GM19397 (cell line): ENCODE data around the gene PEPD.

ENCODE experiments used
- ATAC-seq: cut with Tn5 transposase; IDR thresholded peaks from one replicate; pipeline ENCODE4 v1.9.1; 2021; ENCODE audit warnings: mild to moderate bottlenecking, moderate library complexity; ENCODE audit not compliant: unreplicated experiment

The PEPD gene

GRCh38 chr19:33370783-33371182 is 150.8 kb downstream of the PEPD start:
- ATAC-seq, result no peak

GRCh38 chr19:33368074-33368864 is 153.3 kb downstream of the PEPD start:
- ATAC-seq, result no peak

DNA sequence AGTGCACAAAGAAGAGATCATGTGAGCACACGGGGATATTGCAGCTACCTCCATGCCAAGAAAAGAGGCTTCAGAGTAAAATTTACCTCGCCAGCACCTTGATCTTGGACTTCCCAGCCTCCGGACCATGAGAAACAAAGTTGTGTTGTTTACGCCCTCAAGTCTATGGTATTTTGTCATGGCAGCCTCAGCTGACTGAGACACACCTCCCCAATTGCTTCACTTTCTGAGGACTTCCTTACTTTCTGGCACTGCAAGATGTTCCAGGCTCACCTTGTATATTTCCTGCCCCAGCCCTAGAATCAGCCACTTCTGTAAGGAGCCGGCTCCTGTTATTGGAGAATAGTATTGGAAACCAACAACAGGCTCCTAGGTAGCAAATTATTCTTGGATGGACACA is 154.7 kb downstream of the PEPD start:
- ATAC-seq, result no peak

DNA sequence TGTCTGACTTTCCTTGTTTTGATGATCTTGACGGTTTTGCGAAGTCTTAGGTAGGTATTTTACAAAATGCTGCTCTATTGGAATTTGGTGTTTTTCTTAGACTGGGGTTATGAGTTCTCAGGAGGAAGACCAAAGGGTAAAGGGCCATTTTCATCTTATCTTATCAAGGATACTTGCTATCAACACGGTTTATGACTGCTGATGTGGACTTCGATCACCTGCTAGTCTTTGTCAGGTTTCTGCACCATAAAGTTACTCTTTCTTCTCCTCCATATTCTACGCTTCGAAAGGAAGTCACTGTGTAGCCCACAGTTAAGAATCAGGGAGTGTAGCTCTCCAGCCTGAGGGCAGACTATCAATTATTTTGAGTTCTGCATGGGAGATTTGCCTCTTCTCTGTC is 155.5 kb downstream of the PEPD start:
- no peak for ATAC-seq

- no peak for ATAC-seq
Measured at GRCh38 chr19:33365691-33366090, 155.9 kb downstream of the PEPD start.

GRCh38 chr19:33363476-33363875 is 158.1 kb downstream of the PEPD start:
- ATAC-seq, result no peak

DNA sequence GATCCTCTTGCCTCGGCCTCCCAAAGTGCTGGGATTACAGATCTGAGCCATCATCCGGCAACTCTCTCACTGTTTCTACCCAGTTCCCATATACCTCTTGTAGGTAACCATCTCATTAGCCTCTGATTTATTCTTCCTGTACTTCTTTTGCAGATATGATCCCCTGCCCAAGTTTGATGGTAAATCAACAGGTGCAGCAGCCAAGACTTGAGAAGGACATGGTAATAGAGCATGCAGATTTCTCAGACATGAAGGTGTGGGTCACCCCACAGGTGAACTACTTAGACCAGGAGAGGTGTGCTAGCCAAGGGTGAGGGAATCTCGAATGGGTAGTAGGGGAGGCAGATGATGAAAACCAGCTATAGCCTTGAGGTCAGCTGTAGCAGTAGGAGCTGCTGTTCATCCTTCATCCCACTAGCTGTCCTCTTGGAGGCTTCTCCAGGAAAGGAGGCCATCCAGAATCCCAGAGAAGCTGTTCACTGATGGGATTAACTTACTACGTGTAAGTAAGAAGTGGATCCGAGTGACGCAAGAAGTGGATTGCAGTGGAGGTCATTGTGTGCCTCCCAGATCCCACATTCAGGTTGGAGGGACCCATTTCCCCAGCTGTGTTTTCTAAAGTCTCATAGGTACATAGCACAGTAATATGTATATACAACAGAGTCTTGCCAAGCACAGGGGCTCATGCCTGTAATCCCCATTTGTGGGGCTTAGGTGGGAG is 158.9 kb downstream of the PEPD start:
- no peak for ATAC-seq

DNA sequence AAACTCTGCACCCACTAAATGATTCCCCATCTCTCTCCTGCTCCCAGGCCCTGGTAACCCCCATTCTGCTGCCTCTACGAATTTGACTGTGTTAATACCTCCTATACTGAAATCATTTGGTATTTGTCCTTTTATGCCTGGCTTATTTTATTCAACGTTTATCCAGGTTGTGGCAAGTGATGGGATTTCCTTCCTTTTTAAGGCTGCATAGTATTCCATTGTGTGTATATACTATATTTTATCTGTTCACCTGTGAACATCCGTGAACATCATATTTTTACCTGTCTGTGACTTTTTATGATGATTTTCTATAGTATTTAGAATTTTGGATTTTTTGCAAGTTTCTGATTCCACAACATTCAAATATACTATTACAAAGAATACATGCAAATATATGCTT is 162.0 kb downstream of the PEPD start:
- no peak for ATAC-seq

GRCh38 chr19:33358408-33358807 is 163.2 kb downstream of the PEPD start:
- ATAC-seq, result no peak

DNA sequence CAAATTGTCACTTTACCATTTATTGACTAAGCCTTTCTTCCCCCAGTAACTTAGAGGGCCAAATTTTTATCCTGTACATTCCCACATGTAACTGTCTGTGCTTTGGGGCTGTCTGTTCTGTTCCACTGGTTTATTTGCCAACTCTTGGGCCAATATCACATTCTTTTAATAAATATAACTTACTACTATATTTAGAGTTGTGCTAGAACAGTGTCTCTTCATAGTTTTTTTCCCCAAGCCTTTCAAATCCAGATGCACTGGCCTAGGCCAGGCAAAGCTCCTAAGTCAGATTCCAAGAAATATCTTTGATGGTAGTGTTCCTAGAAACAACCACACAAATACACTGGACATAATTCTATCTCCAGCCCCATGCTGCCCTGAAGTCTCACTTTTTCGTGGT is 164.0 kb downstream of the PEPD start:
- ATAC-seq, result no peak

- ATAC-seq, result no peak
Measured at GRCh38 chr19:33355535-33355934, 166.1 kb downstream of the PEPD start.

DNA sequence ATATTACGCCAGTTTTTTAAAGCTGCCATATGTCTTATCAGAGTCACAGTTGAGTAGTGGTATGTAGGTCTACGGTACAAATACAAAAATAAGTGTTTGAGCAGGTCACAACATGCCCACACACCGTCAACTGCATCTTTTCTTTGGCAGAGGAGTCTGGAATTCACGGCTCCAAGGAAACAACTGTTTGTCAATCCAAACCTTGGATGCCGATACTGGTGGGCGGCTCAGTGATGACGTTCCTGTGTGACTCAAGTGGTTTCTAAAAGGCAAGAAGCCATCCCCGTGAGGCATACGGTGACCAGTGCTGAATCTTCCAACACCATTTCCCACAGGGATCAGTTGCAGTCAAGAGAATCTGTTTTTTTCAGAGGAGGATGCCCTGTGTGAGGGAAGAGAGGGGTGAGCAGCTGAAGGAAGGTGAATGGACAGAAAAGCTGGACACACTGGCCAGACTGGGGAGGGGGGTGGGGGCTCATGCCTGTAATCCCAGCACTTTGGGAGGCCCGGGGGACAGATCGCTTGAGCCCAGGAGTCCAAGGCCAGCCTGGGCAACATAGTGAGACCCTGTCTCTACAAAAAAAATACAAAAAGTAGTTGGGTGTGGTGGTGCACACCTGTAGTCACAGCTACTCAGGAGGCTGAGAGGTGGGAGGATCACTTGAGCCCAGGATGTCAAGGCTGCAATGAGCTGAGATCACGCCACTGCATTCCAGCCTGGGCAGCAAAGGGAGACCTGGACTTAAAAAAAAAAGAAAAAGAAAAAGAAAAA is 170.9 kb downstream of the PEPD start:
- ATAC-seq, result no peak

DNA sequence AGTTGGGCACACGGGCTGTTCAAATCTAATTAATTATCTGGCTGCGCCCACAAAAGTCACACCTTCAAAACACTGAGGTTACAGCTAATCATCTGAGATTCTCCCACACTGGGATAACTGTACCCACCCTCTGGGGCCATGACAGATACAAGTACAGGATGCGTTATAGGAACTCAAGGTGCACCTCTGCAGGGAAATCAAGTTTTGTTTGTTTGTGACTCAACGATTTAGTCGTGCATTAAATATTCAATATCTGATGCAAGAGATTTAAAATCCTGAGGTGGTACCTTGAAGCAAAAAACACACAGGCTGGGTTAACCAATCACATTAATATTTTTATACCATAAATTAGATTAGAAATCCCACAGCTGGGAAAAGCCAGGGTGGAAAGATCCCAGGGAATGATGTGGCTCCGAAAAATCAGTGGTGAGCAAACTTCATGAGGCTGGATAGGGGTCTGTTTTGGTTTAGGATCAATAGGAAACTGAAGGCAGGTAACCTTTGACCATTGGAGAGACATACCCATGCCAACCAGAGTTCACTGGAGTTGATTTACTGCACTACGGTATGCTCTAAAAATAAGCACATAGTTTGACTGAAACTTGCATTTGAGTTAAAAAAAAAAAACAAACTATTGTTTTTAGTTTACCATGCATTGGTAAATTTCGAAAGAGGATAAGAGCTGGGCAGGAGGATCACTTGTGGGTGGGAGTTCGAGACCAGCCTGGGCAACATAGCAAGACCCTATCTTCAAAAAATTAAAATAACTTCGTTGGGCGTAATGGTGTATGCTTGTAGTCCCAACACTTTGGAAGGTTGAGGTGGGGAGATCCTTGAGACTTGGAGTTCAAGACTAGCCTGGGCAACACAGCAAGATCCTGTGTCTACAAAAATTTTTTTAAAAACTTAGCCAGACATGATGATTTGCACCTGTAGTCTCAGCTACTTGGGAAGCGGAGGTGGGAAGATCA is 172.0 kb downstream of the PEPD start:
- ATAC-seq, result no peak

DNA sequence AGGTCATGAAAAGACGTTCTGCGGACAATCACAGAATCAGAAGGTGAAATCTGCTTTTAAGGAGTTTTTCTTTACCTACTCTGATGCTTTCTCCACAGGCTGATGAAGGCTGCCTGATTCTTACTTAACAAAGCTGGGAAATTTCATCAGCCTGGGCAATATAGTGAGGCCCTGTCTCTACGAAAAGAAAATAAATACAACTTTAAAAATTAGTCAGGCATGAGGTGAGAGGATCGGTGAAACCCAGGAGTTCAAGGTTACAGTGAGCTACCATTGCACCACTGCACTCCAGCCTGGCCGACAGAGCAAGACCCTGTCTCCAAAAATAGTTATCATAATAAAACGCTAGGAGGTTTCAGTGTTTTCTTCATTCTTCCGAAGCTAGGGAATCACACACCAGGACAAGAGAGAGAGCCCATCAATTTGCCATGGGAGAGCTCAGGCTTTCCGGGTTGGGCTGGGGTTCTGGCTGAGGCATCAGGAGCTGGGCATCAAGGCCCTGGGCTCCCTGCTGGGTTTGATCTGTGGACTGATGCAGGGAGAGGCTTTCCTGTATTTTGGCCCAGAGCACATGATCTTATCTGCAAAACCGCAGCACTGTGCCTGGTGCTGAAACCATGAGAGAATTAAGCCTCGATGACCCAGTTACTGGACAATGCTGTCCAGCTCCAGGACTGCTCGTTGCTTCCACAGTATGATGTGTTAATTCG is 173.1 kb downstream of the PEPD start:
- no peak for ATAC-seq

DNA sequence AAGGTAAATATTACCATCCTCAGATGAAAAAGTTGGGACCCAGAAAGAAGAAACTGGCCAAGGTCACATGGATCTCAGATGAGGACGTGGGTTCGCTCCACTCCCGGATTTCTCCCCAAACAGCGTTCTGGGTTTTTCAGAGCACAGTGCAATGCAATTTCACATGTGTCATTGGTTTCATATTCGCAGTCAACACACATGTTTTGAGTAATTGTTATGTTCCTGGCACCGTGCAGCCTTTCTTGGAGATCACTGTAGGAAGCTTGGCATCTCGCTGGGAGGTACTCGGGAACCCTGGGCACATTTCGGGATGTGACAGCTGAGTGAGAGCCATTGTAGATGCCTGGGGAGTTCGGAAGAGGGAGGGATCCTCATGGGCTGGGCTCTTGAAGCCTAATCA is 174.3 kb downstream of the PEPD start:
- no peak for ATAC-seq

DNA sequence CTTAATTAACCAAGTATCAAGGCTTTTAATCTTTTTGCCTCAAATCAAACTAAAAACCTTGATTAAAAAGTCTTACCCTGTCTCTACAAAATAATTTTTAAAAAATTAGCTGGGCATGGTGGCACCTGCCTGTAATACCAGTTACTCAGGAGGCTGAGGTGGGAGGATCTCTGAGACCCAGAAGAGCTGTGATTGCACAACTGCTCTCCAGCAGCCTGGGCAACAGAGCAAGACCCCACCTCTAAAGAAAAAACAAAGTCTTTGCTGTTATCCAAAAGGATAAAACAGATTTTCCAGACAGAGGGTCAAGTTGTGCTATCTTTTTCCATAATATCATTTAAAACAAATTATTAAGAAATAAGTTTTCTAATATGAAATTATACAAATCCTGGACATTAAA is 174.9 kb downstream of the PEPD start:
- ATAC-seq, result no peak

DNA sequence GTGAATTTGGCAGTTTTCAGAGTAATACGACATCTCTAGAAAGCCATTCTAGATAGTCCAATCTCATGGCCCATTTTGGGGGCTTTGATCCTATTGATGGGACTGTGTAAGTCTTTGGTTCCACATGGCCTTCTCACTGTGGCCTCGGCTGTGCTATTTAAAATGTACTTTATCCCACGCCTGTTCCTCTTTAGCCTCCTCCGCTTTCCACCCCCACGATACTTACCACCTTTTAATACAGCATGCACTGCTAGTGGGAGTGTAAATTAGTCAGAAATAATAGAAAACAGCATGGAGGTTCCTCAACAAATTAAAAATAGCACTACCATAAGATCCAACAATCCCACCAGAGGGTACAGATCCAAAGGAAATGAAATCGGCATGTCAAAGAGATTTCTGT is 176.4 kb downstream of the PEPD start:
- no peak for ATAC-seq

GRCh38 chr19:33344573-33344925 is 177.0 kb downstream of the PEPD start:
- ATAC-seq, result no peak

GRCh38 chr19:33343859-33344572 is 177.6 kb downstream of the PEPD start:
- ATAC-seq, result no peak
